Erythroblast (primary cell): ENCODE results near the gene SYNPO.

ENCODE experiments used
- GATA1 ChIP-seq: IDR thresholded peaks from 2 replicates; pipeline ENCODE4 v1.6.1; 2011; ENCODE audit warnings: low read depth, mild to moderate bottlenecking, control low read depth, low read length, moderate library complexity
- POLR2A ChIP-seq: IDR thresholded peaks from 2 replicates; pipeline ENCODE4 v1.6.1; 2011; ENCODE audit warnings: mild to moderate bottlenecking, low read length

DNA sequence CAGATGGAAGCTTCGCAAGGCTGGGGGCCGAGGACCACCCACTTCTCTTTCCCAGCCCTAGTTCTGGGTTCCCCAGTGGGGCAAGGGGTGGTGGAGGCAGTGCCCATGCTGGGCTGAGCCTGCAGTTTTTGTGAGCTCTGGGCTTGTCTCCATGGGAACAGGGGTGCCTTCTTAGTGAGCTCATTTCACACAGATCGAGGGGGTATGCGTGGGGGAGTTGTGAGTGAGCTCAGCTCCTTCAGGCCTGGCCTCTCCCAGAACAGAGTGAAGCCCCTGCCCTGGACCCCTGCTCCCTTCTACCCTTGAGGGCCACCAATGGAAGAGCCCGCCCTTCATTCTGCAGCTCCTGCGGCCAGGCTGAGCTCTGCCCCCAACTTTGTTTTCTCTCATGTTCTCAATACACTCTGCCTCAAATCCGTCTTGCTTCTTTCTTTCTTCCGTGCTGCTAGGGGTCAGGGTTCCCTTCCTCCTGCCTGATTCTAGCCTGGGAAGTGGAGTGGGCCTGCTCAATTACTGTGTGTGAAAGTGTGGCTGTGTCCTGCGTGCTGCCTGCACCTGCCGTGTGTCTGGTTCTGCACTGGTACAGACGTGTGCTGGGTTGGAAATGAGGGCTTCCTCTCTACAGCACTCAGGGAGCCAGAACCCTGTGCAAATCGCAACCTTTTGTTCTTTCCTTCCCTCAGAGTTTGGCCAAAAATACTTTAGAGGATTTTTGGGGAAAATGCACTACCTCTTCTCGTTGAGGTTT lies 11.6 kb downstream of the SYNPO start:
- TF ChIP-seq POLR2A (no peak), GATA1 (no peak)
